ENCODE measurements around the gene ERCC5. TPM values are rescaled to one million over a fixed set of nuclear protein-coding genes. Genes with fewer than 3 reads are reported as not detected.

The ERCC5 gene
- total RNA-seq, 1 experiment from 2014 or later: 37.6 TPM

- TF ChIP-seq CTCF (conservative IDR thresholded peaks at IDR 0.05; ENCODE audit: low read depth, low read length): no peak
- TF ChIP-seq EZH2 (IDR thresholded peaks at IDR 0.05; ENCODE audit: borderline replicate concordance, low read depth, low read length, poor library complexity, severe bottlenecking): no peak
- CTCF ChIA-PET: no interaction called here
- no peaks in the 10 kb centered on the region for H3K27me3 ChIP-seq (replicated peaks; ENCODE audit: insufficient read depth, low read depth, low read length, poor library complexity)
- POLR2A ChIA-PET (ENCODE audit: low non-redundant PET): no interaction called here
- peak overlapping the region; percentile 17 for H3K4me3 ChIP-seq (ENCODE audit: low read depth, low read length, poor library complexity, severe bottlenecking)
- peak; percentile 91 for DNase-seq (ENCODE audit: low spot score)
- H3K4me1 ChIP-seq (ENCODE audit: insufficient read depth, low read length, poor library complexity, severe bottlenecking): peaks cover 19% of the 10 kb centered on the region
- intact Hi-C loops (cut with micrococcal nuclease; ENCODE audit: unreplicated experiment): loop anchor here (2.0 kb wide), 1 partner anchor 27 kb away; the partner anchor contains the start of genes BIVM and POGLUT2
- peaks cover 28% of the 10 kb centered on the region for H3K36me3 ChIP-seq (ENCODE audit: insufficient read depth, low read length, poor library complexity, severe bottlenecking)
- BruUV-seq (replicated peaks): no TSS peak
- peak overlapping the region; percentile 77 for H3K27ac ChIP-seq (ENCODE audit: low read depth, low read length, poor library complexity, severe bottlenecking)
- H3K9me3 ChIP-seq (ENCODE audit: low read depth, low read length, poor library complexity, severe bottlenecking): no peaks in the 10 kb centered on the region
Measured at GRCh38 chr13:102825921-102826706, 19.7 kb upstream of the ERCC5 start.

GRCh38 chr13:102830646-102831045 lies 15.2 kb upstream of the ERCC5 start:
- Histone ChIP-seq H3K4me3 (ENCODE audit: low read depth, low read length, poor library complexity, severe bottlenecking) (no peak overlapping the region), H3K36me3 (ENCODE audit: insufficient read depth, low read length, poor library complexity, severe bottlenecking) (no peaks in the 10 kb centered on the region), H3K4me1 (ENCODE audit: insufficient read depth, low read length, poor library complexity, severe bottlenecking) (peaks cover 13% of the 10 kb centered on the region), H3K9me3 (ENCODE audit: low read depth, low read length, poor library complexity, severe bottlenecking) (no peaks in the 10 kb centered on the region), H3K27ac (ENCODE audit: low read depth, low read length, poor library complexity, severe bottlenecking) (no peak overlapping the region), H3K27me3 (replicated peaks; ENCODE audit: insufficient read depth, low read depth, low read length, poor library complexity) (no peaks in the 10 kb centered on the region)
- intact Hi-C loops (cut with micrococcal nuclease; ENCODE audit: unreplicated experiment): no loop called here
- CTCF ChIA-PET: no interaction called here
- peak; percentile 48 for DNase-seq (ENCODE audit: low spot score)
- TF ChIP-seq EZH2 (IDR thresholded peaks at IDR 0.05; ENCODE audit: borderline replicate concordance, low read depth, low read length, poor library complexity, severe bottlenecking) (no peak), CTCF (conservative IDR thresholded peaks at IDR 0.05; ENCODE audit: low read depth, low read length) (no peak)
- no TSS peak for BruUV-seq (replicated peaks)
- POLR2A ChIA-PET (ENCODE audit: low non-redundant PET): interaction anchor here (0.6 kb wide), 1 partner anchor 10 kb away, joined by 3 read pairs; no protein-coding TSS in a partner anchor

- DNase-seq (ENCODE audit: low spot score): no peak
- H3K27me3 ChIP-seq (replicated peaks; ENCODE audit: insufficient read depth, low read depth, low read length, poor library complexity): no peaks in the 10 kb centered on the region
- intact Hi-C loops (cut with micrococcal nuclease; ENCODE audit: unreplicated experiment): no loop called here
- POLR2A ChIA-PET (ENCODE audit: low non-redundant PET): no interaction called here
- H3K27ac ChIP-seq (ENCODE audit: low read depth, low read length, poor library complexity, severe bottlenecking): no peak overlapping the region
- TF ChIP-seq EZH2 (IDR thresholded peaks at IDR 0.05; ENCODE audit: borderline replicate concordance, low read depth, low read length, poor library complexity, severe bottlenecking): no peak
- TF ChIP-seq CTCF (conservative IDR thresholded peaks at IDR 0.05; ENCODE audit: low read depth, low read length): no peak
- no TSS peak for BruUV-seq (replicated peaks)
- CTCF ChIA-PET: no interaction called here
- no peaks in the 10 kb centered on the region for H3K4me1 ChIP-seq (ENCODE audit: insufficient read depth, low read length, poor library complexity, severe bottlenecking)
- no peaks in the 10 kb centered on the region for H3K9me3 ChIP-seq (ENCODE audit: low read depth, low read length, poor library complexity, severe bottlenecking)
- no peak overlapping the region for H3K4me3 ChIP-seq (ENCODE audit: low read depth, low read length, poor library complexity, severe bottlenecking)
- H3K36me3 ChIP-seq (ENCODE audit: insufficient read depth, low read length, poor library complexity, severe bottlenecking): peaks cover 3% of the 10 kb centered on the region
Measured at GRCh38 chr13:102836471-102836870, 9.4 kb upstream of the ERCC5 start.

Data from A673 (cell line).